Astrocyte (in vitro differentiated cells and primary cell): ENCODE measurements around the gene KRT76. TPM values are rescaled to one million over a fixed set of nuclear protein-coding genes. Genes with fewer than 3 reads are reported as not detected.

Experiments
- DNase-seq: peaks from one replicate; pipeline ENCODE4 v3.0.0-alpha.2; 2010; ENCODE audit warnings: low read depth
- FAIRE-seq: peaks from 2 replicates; lab custom pipeline; 2011; peaks lifted over from hg19 to GRCh38; lab: Jason Lieb, UNC
- H2AFZ ChIP-seq: 2 replicates; pipeline ENCODE4 v1.6.0; 2012; ENCODE audit warnings: low read depth, low read length, inconsistent platforms
- H3K27ac ChIP-seq: 2 replicates; pipeline ENCODE4 v1.5.1; 2011; ENCODE audit warnings: low read depth, low read length, inconsistent platforms
- H3K27me3 ChIP-seq: 2 replicates; pipeline ENCODE4 v1.6.0; 2011; ENCODE audit warnings: low read length, inconsistent platforms; ENCODE audit not compliant: insufficient read depth
- H3K36me3 ChIP-seq: 2 replicates; pipeline ENCODE4 v1.5.1; 2011; ENCODE audit warnings: low read length, inconsistent platforms; ENCODE audit not compliant: insufficient read depth
- H3K4me1 ChIP-seq: 2 replicates; pipeline ENCODE4 v1.5.1; 2011; ENCODE audit warnings: low read length, inconsistent platforms; ENCODE audit not compliant: insufficient read depth
- H3K4me2 ChIP-seq: 2 replicates; pipeline ENCODE4 v1.6.0; 2012; ENCODE audit warnings: low read length, inconsistent platforms
- H3K4me3 ChIP-seq: 2 replicates; pipeline ENCODE4 v1.5.1; 2011; ENCODE audit warnings: low read depth, mild to moderate bottlenecking, low read length, inconsistent platforms; ENCODE audit not compliant: insufficient read depth
- H3K79me2 ChIP-seq: 2 replicates; pipeline ENCODE4 v1.6.0; 2012; ENCODE audit warnings: mild to moderate bottlenecking, low read length, inconsistent platforms; ENCODE audit not compliant: insufficient read depth
- H3K9ac ChIP-seq: 2 replicates; pipeline ENCODE4 v1.6.0; 2012; ENCODE audit warnings: mild to moderate bottlenecking, low read length, inconsistent platforms
- H3K9me3 ChIP-seq: 2 replicates; pipeline ENCODE4 v1.5.1; 2012; ENCODE audit warnings: low read depth, mild to moderate bottlenecking, low read length, inconsistent platforms; ENCODE audit not compliant: insufficient read depth
- H4K20me1 ChIP-seq: 2 replicates; pipeline ENCODE4 v1.6.0; 2012; ENCODE audit warnings: low read length, inconsistent platforms; ENCODE audit not compliant: insufficient read depth
- H3K27ac Mint-ChIP-seq: one replicate; pipeline ENCODE4 v1.8.0; 2021; ENCODE audit warnings: mild to moderate bottlenecking, mixed read lengths; ENCODE audit not compliant: unreplicated experiment
- H3K27me3 Mint-ChIP-seq: one replicate; pipeline ENCODE4 v1.8.0; 2021; ENCODE audit warnings: low read depth, mixed read lengths; ENCODE audit not compliant: unreplicated experiment
- H3K36me3 Mint-ChIP-seq: one replicate; pipeline ENCODE4 v1.8.0; 2021; ENCODE audit warnings: low read depth, mixed read lengths; ENCODE audit not compliant: unreplicated experiment
- H3K4me1 Mint-ChIP-seq: one replicate; pipeline ENCODE4 v1.8.0; 2021; ENCODE audit warnings: low read depth, mixed read lengths; ENCODE audit not compliant: unreplicated experiment
- H3K4me3 Mint-ChIP-seq: one replicate; pipeline ENCODE4 v1.8.0; 2021; ENCODE audit warnings: mild to moderate bottlenecking, moderate library complexity, mixed read lengths; ENCODE audit not compliant: unreplicated experiment
- H3K9me3 Mint-ChIP-seq: one replicate; pipeline ENCODE4 v1.8.0; 2021; ENCODE audit warnings: mild to moderate bottlenecking, mixed read lengths; ENCODE audit not compliant: unreplicated experiment
- EZH2 ChIP-seq: IDR thresholded peaks from 2 replicates; pipeline ENCODE4 v1.6.1; 2012; ENCODE audit warnings: mild to moderate bottlenecking, low read length, inconsistent platforms; ENCODE audit not compliant: insufficient read depth
- total RNA-seq: library from RNA; stranded (reverse); gene quantifications from 2 replicates; pipeline ENCODE4 v1.2.1, GENCODE V29; 2021
- TF ChIP-seq, protein P1 (sequence below): IDR thresholded peaks from 2 replicates; pipeline ENCODE4 v1.5.1; 2011; ENCODE audit warnings: low read depth, mild to moderate bottlenecking, inconsistent platforms, low read length, moderate library complexity; ENCODE audit not compliant: insufficient read depth

Gene KRT76
- total RNA-seq, 1 donor from 2014 or later = not detected

DNA sequence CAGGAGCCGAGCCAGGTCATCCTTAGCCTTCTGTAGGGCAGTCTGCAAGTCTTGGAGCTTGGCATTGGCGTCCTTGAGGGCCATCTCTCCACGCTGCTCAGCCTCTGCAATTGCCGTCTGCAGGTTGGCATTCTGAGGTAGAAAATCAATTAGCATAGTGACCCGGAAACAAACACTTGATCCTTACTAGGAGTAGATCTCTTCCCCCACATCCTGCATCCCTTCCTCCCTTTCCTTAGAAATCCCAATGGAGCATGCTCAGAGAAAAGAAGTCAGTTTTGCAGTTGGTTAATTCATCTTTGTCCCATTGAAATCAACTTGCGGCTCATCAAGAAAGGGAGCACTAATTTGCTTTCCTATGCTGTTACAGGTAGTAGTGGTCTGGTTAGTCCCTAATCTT is 6.1 kb downstream of the KRT76 start:
- H3K4me1 Mint-ChIP-seq = no peaks in the 10 kb centered on the region
- H3K27ac ChIP-seq = no peak overlapping the region

DNA sequence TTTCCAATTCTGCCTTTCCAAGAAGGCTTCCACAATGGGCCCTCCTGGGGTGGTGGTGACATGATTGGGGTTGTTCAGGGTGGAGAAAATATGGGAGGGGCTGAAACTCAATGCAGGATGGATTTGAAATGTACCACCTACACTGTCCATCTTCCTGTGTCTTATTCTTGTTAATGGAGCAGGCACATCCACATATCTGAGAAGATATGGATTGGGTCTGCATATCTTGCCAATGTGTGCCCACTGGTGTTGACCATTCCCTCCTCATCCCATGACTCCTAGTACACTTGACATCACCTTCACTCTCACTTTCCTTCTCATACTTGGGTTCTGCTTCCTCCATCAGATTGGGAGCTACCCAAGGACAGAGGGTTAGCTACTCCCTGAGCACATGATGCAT is 7.2 kb downstream of the KRT76 start:
- H3K36me3 ChIP-seq = no peaks in the 10 kb centered on the region
- no peak for FAIRE-seq

More for the DNA sequence above, 6.1 kb downstream of the KRT76 start:
- Histone ChIP-seq H2AFZ (no peak overlapping the region), H3K4me1 (no peaks in the 10 kb centered on the region), H4K20me1 (no peaks in the 10 kb centered on the region), H3K79me2 (no peaks in the 10 kb centered on the region), H3K9ac (no peak overlapping the region), H3K9me3 (no peaks in the 10 kb centered on the region), H3K4me3 (no peak overlapping the region), H3K36me3 (no peaks in the 10 kb centered on the region), H3K27me3 (peaks cover 25% of the 10 kb centered on the region), H3K4me2 (no peak overlapping the region)
- H3K4me3 Mint-ChIP-seq = no peak overlapping the region
- DNase-seq = no peak
- peaks cover 11% of the 10 kb centered on the region for H3K9me3 Mint-ChIP-seq
- H3K27ac Mint-ChIP-seq = no peak overlapping the region
- no peaks in the 10 kb centered on the region for H3K36me3 Mint-ChIP-seq
- TF ChIP-seq EZH2 = no peak
- TF ChIP-seq, protein P1, sequence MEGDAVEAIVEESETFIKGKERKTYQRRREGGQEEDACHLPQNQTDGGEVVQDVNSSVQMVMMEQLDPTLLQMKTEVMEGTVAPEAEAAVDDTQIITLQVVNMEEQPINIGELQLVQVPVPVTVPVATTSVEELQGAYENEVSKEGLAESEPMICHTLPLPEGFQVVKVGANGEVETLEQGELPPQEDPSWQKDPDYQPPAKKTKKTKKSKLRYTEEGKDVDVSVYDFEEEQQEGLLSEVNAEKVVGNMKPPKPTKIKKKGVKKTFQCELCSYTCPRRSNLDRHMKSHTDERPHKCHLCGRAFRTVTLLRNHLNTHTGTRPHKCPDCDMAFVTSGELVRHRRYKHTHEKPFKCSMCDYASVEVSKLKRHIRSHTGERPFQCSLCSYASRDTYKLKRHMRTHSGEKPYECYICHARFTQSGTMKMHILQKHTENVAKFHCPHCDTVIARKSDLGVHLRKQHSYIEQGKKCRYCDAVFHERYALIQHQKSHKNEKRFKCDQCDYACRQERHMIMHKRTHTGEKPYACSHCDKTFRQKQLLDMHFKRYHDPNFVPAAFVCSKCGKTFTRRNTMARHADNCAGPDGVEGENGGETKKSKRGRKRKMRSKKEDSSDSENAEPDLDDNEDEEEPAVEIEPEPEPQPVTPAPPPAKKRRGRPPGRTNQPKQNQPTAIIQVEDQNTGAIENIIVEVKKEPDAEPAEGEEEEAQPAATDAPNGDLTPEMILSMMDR = no peak
- no peak for FAIRE-seq
- H3K27me3 Mint-ChIP-seq = peaks cover 52% of the 10 kb centered on the region

DNA sequence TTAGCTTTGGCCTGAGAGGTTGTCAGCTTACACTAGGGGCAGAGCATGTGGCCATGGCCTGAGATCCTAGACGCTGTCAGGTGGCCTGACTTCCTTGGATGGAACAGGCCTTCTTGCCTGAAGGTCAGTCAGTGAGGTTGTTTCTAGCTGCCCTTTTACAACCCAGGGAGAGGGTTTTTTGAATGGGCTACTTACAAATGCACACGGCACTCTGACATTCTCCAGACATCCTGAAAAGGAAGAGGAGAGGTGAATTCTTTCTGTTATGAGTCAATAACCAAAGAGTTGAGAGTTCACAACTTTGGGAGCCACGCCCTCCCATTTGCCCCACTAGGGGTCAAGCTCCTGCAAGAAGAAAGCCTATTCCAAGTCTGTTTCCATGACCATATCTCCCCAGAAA is 7.8 kb downstream of the KRT76 start:
- no peaks in the 10 kb centered on the region for H3K79me2 ChIP-seq
- H3K27ac ChIP-seq = no peak overlapping the region
- Mint-ChIP-seq H3K9me3 (peaks cover 11% of the 10 kb centered on the region), H3K27me3 (peaks cover 46% of the 10 kb centered on the region), H3K4me3 (no peak overlapping the region), H3K27ac (no peak overlapping the region), H3K4me1 (no peaks in the 10 kb centered on the region), H3K36me3 (no peaks in the 10 kb centered on the region)
- H3K4me1 ChIP-seq = no peaks in the 10 kb centered on the region
- no peak for DNase-seq
- no peak overlapping the region for H2AFZ ChIP-seq
- no peak overlapping the region for H3K4me3 ChIP-seq
- no peaks in the 10 kb centered on the region for H3K9me3 ChIP-seq
- no peak overlapping the region for H3K4me2 ChIP-seq
- no peak for FAIRE-seq
- peaks cover 20% of the 10 kb centered on the region for H3K27me3 ChIP-seq
- TF ChIP-seq, protein P1 = no peak
- no peak for TF ChIP-seq EZH2
- H3K9ac ChIP-seq = no peak overlapping the region
- H4K20me1 ChIP-seq = no peaks in the 10 kb centered on the region
- no peaks in the 10 kb centered on the region for H3K36me3 ChIP-seq

More for the DNA sequence above, 7.2 kb downstream of the KRT76 start:
- Histone ChIP-seq H3K4me1 (no peaks in the 10 kb centered on the region), H3K9me3 (no peaks in the 10 kb centered on the region), H3K27ac (no peak overlapping the region), H3K9ac (no peak overlapping the region), H3K4me3 (no peak overlapping the region), H4K20me1 (no peaks in the 10 kb centered on the region), H2AFZ (no peak overlapping the region), H3K4me2 (no peak overlapping the region), H3K27me3 (peaks cover 22% of the 10 kb centered on the region), H3K79me2 (no peaks in the 10 kb centered on the region)
- no peak for TF ChIP-seq EZH2
- TF ChIP-seq, protein P1 = no peak
- no peak overlapping the region for H3K4me3 Mint-ChIP-seq
- H3K36me3 Mint-ChIP-seq = no peaks in the 10 kb centered on the region
- no peak overlapping the region for H3K27ac Mint-ChIP-seq
- peaks cover 50% of the 10 kb centered on the region for H3K27me3 Mint-ChIP-seq
- DNase-seq = no peak
- H3K9me3 Mint-ChIP-seq = peaks cover 11% of the 10 kb centered on the region
- H3K4me1 Mint-ChIP-seq = no peaks in the 10 kb centered on the region
